GM18502 (cell line): ENCODE measurements around the gene GPN1.
"Not testable (repeated sequence)": the region's sequence is repeated elsewhere in the genome, so short reads cannot be mapped to it uniquely, and the experiment has no call there.

Experiments used
- ATAC-seq: cut with Tn5 transposase; IDR thresholded peaks from one replicate; pipeline ENCODE4 v1.9.1; 2021; ENCODE audit warnings: mild to moderate bottlenecking; ENCODE audit not compliant: unreplicated experiment, poor library complexity

Gene GPN1

GRCh38 chr2:27626323-27626722 lies 2.5 kb upstream of the GPN1 start:
- not testable (repeated sequence) for ATAC-seq

GRCh38 chr2:27626921-27627320 lies 1.9 kb upstream of the GPN1 start:
- ATAC-seq: not testable (repeated sequence)

DNA sequence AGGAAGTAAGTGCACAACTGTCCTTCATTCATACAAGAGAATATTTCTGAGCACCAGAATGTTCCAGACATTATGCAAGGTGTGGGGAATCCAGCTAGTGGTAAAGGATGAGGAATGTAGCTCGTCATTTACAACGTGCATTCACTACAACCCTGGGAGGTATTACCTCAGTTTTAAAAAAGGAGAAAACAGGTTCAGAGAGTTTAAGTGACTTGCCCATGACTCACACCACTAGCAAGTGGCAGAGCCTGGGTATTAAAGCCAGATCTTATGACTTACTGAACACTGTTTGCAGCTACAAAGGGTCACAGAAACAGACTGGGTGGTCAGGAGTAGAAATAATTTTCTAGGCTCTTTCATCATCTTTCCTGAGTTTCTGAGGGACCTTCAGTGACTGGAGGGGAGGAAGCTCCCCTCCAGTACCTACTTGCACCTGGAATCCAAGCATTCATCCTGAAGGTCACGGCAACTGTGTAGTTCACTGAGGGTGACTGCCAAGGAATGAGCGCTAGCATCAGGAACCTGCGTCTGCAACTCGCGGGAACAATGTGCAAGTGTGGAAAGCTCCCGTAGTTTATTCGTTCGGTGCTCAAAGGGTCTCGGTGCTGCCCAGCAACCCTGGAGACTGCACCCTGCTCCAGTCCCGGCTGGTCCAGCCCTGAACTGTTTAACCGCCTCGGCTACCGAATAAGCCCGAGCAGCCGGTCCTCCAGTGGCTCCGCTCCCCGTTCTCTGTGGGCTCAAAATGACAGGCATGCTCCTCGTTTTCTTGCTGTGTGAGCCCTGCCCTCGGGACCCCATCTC lies 685 bp upstream of the GPN1 start:
- ATAC-seq: peak; percentile 34

- ATAC-seq: not testable (repeated sequence)
These were observed 1.4 kb downstream of the GPN1 start for GRCh38 chr2:27630257-27630656.

GRCh38 chr2:27634291-27634690 lies 5.4 kb downstream of the GPN1 start:
- no peak for ATAC-seq

DNA sequence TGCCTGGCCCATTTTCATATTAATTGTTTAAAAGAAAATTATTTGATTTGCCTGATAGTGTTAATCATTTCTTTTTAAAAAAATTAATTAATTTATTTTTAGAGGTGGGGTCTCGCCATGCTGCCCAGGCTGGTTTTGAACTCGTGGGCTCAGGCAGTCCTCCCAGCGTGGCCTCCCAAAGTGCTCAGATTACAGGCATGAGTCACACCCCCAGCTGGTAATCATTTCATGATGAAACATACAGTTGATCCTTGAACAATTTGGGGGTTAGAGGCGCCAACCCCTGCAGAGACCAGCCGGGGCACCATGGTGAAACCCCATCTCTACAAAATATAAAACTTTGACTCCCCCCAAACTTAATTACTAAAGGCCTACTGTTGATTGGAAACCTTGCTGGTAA lies 7.9 kb downstream of the GPN1 start:
- no peak for ATAC-seq

DNA sequence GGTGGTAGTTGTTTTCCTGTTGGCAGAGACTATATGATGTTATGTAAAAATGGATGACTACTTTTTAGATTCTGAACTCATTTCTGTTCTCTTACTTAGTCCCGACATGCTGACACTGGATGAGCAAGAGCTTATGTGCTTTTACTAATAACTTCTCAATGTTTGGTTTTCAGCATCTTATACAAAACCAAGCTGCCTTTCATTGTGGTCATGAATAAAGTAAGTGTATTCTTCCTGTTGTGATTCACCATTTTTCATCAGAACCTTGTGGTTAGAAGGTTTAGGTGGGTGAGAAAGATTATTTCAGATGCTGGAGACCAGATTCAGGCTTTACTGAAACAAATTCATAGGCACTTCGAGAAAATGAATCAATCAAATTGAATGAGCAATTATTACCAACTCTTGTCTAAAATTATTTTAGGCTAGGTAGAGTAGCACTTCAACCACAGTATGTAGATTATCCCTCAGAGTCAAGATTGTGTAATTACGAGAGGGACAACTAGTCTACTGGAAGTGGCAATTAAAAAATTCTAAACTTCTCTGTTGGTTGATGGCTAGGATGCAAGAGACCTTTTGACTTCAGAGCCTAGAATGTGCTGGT lies 9.3 kb downstream of the GPN1 start:
- ATAC-seq: no peak

DNA sequence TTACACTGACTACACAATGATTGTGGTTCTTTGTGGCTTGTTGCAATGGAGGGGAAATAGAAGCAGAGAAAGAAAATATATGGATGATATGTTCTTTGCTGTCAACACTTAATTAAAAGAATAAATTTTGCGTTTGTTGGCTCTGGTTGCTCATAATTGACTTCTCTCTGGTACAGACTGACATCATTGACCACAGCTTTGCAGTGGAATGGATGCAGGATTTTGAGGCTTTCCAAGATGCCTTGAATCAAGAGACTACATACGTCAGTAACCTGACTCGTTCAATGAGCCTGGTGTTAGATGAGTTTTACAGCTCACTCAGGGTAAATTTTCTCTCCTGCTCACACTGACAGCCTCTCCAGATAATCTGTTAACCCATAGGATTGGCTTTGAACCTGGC lies 9.9 kb downstream of the GPN1 start:
- no peak for ATAC-seq

GRCh38 chr2:27640722-27641245 lies 11.9 kb downstream of the GPN1 start:
- ATAC-seq: no peak

DNA sequence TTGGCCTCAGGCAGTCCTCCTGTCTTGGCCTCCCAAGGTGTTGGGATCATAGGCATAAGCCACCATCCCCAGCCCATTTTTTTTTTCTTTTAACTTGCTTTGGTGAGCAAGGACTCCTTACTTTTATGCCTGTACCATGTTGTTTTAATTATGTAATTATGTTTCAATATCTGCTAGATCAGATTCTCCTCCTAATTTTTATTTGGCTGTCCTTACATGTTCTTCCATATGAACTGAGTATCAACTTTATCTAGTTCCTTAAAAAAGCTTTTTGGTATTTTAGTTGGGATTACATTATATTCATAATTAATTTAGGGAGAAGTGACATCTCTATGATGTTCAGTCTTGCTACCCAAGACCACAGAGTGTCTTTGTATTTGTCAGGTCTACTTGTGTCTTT lies 16.3 kb downstream of the GPN1 start:
- ATAC-seq: no peak

- ATAC-seq: no peak
These were observed 18.4 kb downstream of the GPN1 start for GRCh38 chr2:27647289-27647688.

- no peak for ATAC-seq
These were observed 18.9 kb downstream of the GPN1 start for GRCh38 chr2:27647737-27648136.

- ATAC-seq: no peak
These were observed 22.2 kb downstream of the GPN1 start for GRCh38 chr2:27651056-27651455.

GRCh38 chr2:27652341-27652740 lies 23.5 kb downstream of the GPN1 start:
- no peak for ATAC-seq

- no peak for ATAC-seq
These were observed 23.9 kb downstream of the GPN1 start for GRCh38 chr2:27652790-27653189.

- no peak for ATAC-seq
These were observed 24.5 kb downstream of the GPN1 start for GRCh38 chr2:27653397-27653796.

DNA sequence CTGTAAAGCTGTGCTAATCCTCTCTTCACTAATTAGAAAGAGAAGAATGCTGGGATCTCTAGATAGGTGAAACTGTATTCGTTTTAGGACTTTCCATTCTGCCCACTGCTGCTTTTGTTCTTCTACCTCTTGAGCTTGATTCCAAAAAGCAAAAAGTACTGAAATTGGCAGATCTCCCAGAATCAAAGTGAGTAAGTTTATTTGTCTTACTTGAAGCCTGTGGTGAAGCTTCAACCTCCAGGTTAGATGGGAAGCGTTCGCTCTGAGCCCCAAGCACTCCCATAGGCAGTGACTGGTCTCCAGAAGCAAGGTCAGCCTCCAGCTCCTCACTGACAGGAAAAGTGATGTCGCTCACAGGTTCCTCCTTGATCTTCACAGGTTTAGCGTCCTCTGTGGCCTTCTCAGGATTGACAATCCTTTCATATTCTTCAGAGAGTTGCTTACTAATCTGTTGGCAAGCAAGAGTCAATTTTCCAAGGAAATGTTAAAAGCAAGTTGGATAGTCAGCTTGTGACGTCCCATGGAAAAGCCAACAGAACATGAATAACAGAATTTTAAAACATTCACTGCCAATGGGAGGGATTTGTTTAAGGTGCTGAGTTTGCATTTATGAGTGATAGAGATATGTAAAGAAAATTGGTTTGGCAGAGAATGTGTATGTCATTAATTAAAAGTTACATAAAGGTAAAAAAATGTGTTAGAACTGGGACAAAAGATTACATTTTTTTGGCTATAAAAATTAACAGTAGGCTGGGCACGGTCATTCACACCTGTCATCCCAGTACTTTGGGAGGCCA lies 26.5 kb downstream of the GPN1 start:
- ATAC-seq: no peak

DNA sequence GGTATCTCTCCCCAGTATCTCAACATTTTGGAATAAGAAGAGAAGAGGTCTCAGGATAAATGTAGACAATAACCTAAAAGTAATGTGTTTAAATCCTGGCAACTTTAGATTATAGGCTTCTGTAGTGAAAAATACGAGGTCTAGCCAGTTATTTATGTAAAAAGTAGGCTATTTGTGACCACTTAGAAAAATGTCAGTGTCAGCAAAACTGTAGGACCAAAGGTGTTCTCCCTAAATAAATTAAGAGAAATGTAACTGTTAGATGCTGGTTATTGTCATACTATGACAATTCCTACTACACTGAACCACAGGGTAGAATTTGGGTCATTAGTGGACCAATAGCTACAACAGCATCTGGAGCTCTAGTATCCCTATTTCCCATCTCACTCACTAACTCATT lies 32.5 kb downstream of the GPN1 start:
- ATAC-seq: no peak

GRCh38 chr2:27663285-27664153 lies 34.7 kb downstream of the GPN1 start, which contains the start of the genes SLC4A1AP and SUPT7L:
SLC4A1AP (plus strand) TSS chr2:27663889; CDS start chr2:27663915, 26 bp downstream.
SUPT7L (minus strand) TSS chr2:27663614; CDS start chr2:27662192, 1,422 bp downstream.
- peak; percentile 80 for ATAC-seq

DNA sequence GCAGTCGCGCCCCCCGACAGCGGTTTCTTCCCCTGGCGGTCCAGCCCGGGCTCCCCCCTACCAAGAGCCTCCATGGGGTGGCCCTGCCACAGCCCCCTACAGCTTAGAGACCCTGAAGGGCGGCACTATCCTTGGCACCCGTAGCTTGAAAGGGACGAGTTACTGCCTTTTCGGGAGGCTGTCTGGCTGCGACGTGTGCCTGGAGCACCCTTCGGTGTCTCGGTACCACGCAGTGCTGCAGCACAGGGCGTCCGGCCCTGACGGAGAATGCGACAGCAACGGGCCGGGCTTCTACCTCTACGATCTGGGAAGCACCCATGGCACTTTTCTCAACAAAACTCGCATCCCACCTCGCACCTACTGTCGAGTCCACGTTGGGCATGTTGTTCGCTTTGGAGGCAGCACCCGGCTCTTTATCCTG lies 35.3 kb downstream of the GPN1 start:
- ATAC-seq: peak; percentile 45
